Astrocyte of the spinal cord (primary cell): Measurements from ENCODE around the gene PLXNB1.

Experiments
- DNase-seq: peaks from one replicate; pipeline ENCODE4 v3.0.0; 2011; ENCODE audit warnings: low read depth, low spot score
- H3K4me3 ChIP-seq: 2 replicates; pipeline ENCODE4 v1.5.1; 2011; ENCODE audit warnings: low read depth, mild to moderate bottlenecking, low read length, moderate library complexity
- in situ Hi-C: cut with HindIII; loops from 2 replicates; pipeline ENCODE4 v1.10.0; 2017; ENCODE audit warnings: low sequenced_read_pairs
- TF ChIP-seq, protein P1 (sequence below): IDR thresholded peaks from 2 replicates; pipeline ENCODE4 v1.5.1; 2012; ENCODE audit warnings: low read depth, mild to moderate bottlenecking, low read length, inconsistent platforms

The PLXNB1 gene

DNA sequence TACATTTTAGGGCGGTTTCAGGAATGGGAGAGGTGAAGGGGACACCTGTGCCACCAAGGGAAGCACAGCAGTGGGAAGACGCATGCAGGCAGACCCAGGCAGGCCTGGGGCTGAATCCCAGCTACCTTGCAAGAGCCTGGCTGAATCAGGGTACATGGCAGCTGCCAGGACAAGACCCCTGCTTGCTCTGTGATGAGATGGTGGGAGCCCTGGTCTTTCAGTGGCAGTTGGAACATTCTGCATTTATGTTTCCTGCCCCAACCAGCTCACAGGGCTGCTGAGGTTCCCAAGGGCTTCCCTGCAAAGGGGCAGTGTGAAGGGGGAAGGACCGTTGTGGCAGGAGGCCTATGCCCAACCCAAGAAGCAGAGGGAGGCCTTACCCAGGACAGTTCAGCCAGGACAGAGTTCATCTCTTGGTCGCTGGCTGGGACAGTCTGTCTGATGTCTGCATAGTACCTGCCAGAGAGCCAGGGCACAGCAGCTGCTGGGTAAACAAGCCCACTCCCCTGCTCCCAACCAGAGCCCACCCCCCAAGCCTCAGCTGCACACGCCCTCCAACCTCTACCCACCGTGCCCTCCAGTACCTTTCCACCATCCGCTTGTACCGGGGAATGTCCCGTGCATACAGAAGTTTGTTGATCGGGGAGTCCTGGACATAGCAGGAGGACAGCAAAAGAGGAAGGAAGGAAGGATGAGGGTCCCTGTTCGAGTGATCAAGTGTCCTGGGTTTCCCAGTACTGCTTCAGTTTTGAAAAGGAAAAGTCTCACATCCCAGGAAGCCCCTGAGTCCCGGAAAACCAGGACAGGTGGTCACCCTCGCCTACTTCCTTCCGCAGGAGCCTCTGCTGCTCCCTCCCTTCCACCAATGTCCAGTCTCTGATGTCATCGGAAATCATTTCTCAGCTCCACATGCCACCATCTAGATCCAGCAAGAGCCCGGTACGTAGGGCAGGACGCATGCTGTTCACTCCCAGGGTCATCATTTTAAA lies 23.1 kb downstream of the PLXNB1 start:
- in situ Hi-C loops, result no loop called here
- no peak for DNase-seq
- no peak overlapping the region for H3K4me3 ChIP-seq
- TF ChIP-seq, protein P1, sequence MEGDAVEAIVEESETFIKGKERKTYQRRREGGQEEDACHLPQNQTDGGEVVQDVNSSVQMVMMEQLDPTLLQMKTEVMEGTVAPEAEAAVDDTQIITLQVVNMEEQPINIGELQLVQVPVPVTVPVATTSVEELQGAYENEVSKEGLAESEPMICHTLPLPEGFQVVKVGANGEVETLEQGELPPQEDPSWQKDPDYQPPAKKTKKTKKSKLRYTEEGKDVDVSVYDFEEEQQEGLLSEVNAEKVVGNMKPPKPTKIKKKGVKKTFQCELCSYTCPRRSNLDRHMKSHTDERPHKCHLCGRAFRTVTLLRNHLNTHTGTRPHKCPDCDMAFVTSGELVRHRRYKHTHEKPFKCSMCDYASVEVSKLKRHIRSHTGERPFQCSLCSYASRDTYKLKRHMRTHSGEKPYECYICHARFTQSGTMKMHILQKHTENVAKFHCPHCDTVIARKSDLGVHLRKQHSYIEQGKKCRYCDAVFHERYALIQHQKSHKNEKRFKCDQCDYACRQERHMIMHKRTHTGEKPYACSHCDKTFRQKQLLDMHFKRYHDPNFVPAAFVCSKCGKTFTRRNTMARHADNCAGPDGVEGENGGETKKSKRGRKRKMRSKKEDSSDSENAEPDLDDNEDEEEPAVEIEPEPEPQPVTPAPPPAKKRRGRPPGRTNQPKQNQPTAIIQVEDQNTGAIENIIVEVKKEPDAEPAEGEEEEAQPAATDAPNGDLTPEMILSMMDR, result no peak

DNA sequence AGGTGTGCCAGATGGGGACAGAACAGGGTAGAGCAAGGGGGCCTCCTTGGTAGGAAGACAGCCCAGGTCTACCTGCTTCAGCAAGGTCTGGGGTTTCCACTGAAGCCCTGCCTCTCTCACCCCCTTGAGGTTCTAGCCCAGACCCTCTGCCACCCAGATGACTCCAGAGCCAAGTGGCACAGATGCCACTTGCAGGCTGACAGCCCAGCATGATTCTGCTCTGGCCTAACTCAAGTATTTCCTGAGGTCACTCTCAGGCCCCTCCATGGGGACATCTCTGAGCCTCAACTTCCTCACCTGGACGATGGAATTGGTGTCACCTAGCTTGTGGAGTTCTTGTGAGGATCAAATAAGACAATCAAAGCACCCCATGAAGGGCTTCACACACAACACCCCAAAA lies 23.9 kb downstream of the PLXNB1 start:
- H3K4me3 ChIP-seq, result no peak overlapping the region
- no peak for DNase-seq
- TF ChIP-seq, protein P1, result no peak
- in situ Hi-C loops, result no loop called here

DNA sequence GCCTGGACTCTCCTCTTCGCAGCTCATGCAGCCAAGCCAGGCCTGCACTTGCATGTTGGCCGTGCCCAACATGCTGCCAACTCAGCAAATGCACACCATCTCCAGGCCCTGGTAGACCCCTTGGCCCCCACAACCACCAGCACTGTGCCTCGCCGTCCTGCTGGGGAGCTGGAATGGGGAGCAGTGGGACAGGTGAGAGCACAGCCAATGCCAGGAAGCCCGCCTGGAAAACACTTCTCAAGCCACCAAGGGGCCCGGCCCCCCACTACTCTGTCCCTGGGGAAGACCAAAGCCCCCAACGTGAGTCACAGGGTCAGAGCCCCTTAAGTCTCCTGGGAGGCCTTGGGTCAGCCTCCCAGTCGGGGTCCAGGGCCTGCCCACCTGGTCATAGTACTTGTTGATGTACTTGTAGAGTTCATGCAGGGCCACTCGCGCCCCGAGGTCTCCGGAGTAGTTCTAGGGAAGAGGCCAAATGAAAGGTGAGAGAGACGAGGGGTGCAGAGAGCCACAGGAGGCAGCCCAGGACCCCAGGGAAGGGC lies 24.5 kb downstream of the PLXNB1 start:
- TF ChIP-seq, protein P1, result no peak
- DNase-seq, result no peak
- no peak overlapping the region for H3K4me3 ChIP-seq
- in situ Hi-C loops, result no loop called here

DNA sequence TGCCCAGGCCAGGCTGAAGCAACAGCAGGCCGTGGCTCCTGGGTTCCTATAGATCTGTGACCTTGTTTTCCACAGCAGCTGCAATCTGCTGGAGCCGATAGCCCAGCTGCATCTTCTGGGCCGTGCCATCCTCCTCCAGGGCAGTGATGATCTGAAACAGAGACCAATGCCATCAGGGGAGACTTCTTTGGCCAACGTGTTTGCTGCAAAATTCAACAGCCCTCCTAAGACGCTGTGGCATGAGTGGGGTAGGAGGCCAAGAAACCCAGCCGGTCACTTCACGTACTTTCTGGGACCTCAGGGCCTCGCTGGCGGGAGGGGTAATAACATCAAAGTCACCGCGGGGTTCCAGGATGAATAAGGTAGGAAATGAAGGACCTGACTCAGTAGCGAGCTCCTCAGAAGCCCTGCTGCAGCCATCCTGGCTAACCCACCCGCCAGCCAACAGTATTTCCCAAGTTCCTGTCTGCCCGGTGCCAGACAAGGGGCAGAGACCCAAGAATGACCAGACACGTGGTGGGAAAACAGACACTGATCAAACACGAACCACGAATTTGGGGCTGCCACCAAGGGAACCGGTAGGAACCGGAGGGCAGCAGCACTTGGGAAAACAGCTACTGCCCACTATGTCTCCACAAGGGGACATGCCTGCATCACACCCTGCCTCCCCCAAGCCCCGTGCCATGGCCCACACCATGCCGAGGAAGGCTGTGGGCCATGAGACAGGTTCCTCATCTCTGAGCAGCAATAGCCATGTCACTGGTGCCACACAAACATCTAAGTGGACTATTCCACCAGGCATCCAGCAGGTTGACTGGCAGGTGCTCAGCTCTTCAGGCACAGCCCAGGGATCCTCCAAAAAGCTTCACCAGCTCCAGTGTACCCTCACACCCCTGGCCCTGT lies 25.2 kb downstream of the PLXNB1 start:
- no peak for DNase-seq
- TF ChIP-seq, protein P1, result no peak
- in situ Hi-C loops, result no loop called here

DNA sequence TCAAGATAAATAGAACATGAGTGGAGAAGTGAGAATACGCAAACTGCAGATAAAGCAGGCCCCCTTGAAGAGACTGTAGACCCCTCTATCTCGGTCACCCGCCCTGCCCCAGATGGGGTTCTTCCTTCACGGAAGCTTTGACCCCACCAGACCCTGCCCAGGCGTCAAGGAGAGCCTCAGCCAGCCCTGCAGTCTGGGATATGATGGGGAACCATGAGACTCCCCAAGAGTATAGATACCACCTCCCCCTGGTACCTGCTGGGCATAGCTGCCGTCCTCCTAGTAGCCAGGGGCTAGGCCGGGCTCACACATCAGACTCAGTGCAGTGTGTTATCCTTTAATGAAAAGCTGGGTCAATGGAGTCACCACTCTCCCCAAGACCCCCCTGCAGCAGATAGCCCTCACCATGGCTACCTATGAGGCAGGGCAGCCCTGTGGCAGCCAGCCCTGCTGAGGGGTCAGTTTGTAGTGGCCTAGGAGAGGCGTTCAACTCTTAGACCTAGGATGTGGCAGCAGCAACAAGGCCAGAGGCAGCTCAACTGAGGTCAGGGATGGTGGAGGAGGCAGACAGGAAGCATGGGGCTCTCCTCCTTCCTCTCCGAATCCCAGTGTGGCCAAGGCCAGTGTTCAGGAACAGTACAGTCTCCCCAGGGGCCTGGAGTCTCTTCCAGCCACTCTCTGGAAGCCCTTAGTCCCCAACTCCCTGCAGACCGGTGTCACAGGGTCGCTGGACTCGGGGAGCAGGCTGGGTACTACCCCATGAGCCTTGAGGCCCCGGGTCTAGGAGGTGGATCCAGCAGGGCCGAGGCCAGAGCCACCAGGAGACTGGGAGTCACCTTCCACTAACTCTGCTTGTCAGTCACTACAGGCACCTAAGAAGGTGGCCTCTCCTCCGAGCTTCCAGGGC lies 26.1 kb downstream of the PLXNB1 start:
- no peak overlapping the region for H3K4me3 ChIP-seq
- TF ChIP-seq, protein P1, result no peak
- in situ Hi-C loops, result no loop called here
- DNase-seq, result no peak

More for the DNA sequence above, 25.2 kb downstream of the PLXNB1 start:
- H3K4me3 ChIP-seq, result no peak overlapping the region
